Measurements from ENCODE around the gene PLCH1.

Gene PLCH1

DNA sequence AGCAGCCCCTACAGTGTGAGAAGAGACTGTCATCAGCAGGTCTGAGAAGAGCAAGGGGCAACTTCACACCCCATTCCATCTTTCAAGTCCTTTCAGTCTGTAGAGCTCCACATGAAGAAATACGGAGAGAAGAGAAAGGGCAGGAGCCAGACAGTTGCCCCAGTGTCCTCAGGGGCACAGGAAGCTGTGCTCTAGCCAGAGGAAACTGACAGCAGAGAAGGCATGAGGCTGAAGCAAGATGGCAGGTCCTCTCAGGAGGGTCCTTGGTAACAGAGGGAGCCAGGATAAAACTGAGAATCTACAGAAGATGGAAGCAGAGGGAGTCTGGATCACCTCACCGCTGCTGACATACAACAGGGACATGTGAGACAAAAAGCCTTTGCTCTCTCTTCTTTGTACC, 47.3 kb downstream of the PLCH1 start:
- TF ChIP-seq, protein P1, sequence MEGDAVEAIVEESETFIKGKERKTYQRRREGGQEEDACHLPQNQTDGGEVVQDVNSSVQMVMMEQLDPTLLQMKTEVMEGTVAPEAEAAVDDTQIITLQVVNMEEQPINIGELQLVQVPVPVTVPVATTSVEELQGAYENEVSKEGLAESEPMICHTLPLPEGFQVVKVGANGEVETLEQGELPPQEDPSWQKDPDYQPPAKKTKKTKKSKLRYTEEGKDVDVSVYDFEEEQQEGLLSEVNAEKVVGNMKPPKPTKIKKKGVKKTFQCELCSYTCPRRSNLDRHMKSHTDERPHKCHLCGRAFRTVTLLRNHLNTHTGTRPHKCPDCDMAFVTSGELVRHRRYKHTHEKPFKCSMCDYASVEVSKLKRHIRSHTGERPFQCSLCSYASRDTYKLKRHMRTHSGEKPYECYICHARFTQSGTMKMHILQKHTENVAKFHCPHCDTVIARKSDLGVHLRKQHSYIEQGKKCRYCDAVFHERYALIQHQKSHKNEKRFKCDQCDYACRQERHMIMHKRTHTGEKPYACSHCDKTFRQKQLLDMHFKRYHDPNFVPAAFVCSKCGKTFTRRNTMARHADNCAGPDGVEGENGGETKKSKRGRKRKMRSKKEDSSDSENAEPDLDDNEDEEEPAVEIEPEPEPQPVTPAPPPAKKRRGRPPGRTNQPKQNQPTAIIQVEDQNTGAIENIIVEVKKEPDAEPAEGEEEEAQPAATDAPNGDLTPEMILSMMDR (IDR thresholded peaks at IDR 0.05; ENCODE audit: low read depth, low read length, missing control alignments): no peak
- no peak overlapping the region for H3K4me3 ChIP-seq (replicated peaks; ENCODE audit: low read depth, low read length)
- no peak for DNase-seq (ENCODE audit: extremely low read depth, low read depth)

DNA sequence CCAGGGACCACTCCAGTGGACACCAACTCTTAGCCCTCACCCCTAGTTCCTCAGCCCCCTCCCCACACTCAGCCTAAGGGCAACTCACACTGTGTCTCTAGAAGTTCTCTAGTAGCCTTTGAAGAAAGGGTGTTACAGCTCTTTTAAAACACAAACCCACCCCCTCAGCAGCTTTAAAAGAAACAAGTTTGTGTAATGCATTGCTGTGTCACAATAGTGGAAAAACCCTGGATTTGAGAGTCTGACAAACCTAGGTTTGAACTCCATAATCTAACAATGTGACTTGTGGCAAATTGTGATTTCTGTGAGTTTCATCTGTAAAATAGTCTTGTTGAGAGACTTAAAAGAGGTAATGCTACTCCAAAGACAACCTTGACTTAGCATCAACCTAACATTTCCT, 54.0 kb downstream of the PLCH1 start:
- no peak for DNase-seq (ENCODE audit: extremely low read depth, low read depth)
- TF ChIP-seq, protein P1 (IDR thresholded peaks at IDR 0.05; ENCODE audit: low read depth, low read length, missing control alignments): no peak
- no peak overlapping the region for H3K4me3 ChIP-seq (replicated peaks; ENCODE audit: low read depth, low read length)

DNA sequence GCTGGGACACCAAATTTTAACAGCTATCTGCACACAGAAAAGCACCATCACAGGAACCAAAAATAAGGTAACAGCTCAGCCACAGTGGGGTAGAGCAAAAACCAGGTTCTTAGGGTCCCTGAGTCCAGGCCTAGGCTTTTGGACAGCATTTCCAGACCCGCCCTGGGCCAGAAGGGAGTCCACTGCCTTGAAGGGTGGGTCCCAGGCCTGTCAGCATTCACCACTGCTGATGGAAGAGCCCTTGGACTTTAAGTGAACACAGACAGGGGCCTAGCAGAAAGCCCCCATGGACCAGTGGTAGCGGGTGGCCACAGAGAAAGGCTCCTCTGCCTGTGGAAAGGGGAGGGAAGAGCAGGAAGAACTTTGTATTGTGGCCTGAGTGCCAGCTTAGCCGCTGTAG, 56.4 kb downstream of the PLCH1 start:
- TF ChIP-seq, protein P1 (IDR thresholded peaks at IDR 0.05; ENCODE audit: low read depth, low read length, missing control alignments): no peak
- DNase-seq (ENCODE audit: extremely low read depth, low read depth): no peak
- no peak overlapping the region for H3K4me3 ChIP-seq (replicated peaks; ENCODE audit: low read depth, low read length)

DNA sequence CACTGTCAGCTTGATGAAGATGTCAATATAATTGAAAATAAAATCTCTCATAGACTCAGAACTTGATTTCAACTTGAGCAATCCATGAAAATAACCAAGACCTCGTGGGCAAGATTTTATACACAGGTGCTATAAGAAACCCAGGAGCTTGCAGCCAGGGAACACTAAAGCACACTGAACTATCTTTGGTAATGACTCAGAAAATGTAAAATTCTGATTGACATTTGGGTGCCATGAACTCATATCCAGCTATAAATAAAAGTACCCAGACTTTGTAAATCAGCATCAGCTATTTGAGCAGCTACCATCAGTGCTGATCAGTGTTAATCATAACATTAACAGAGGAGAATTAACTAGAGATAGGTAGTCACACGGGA, 61.5 kb downstream of the PLCH1 start:
- DNase-seq (ENCODE audit: extremely low read depth, low read depth): no peak
- TF ChIP-seq, protein P1 (IDR thresholded peaks at IDR 0.05; ENCODE audit: low read depth, low read length, missing control alignments): no peak
- H3K4me3 ChIP-seq (replicated peaks; ENCODE audit: low read depth, low read length): no peak overlapping the region

DNA sequence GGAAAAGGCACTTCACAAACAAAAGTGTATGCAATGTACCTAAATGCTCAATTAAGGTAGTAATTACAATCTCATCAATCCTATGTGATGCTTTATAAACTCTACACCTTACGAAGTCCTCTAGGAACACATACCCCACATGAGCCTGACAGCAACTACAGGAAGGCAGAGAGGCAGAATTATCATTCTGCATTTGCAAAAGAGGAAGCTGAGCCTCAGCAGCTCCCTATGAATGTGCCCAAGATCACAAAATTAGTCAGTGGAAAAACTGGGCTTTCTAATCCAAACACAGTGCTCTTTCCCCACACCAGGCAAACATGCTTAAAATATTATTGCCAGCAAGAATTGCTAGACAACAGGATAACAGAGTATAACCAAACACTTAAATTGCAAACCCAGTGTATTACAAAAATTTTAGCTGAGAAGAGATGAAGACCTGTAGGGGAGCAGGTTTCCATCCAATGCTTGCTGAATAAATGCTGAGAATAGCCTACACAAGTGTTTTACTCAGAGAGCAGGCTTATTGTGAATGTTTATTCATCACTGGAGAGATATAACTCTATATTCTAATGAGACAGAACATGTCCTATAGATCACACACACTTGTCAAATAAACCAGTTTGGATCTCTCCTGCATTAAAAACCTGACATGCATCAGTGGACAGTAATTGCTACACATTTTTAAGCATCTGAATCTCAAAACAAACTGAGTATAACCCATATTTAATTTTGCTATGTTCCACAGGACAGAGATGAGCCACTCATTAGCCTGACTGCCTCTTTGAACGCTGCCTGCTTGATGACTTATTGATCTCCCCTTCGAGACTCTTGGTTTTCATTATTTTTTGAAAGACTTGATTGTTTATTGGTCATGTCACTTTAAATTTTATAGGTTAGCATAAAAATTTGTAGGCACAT, 62.2 kb downstream of the PLCH1 start:
- no peak for DNase-seq (ENCODE audit: extremely low read depth, low read depth)
- TF ChIP-seq, protein P1 (IDR thresholded peaks at IDR 0.05; ENCODE audit: low read depth, low read length, missing control alignments): no peak
- H3K4me3 ChIP-seq (replicated peaks; ENCODE audit: low read depth, low read length): no peak overlapping the region

DNA sequence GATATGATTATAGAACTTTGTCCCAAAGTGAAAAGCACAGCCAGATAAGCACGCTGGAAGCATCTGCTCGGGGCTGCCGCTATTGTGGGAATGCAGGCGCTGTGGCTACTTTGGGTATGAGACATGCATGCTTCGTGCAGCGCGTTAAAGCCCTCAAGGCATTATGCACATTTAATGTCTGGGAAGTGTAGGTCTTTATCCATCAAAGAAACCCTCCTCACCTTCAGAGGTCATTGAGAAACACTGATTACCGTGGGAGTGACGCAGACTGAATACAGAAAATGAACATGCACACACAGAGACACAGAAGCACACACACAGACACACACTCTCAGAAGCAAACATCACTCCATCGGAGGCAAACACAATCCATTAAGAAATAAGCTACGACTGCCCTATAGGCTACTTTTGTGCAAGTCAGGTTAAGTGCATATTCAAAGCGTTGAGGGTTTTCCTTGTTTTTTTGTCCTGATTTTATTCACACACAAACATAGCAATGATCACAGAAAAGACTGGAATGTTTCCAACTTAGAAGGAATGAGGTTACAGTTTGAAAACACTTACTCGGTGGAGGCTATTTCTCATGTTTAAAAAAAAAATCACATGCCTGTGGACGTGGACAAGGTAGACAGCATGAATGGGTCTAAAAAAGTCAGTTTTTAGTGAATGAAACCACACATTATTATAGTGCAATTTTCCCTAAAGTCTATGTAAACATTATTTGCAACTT, 68.5 kb downstream of the PLCH1 start:
- DNase-seq (ENCODE audit: extremely low read depth, low read depth): peak; percentile 17
- TF ChIP-seq, protein P1 (IDR thresholded peaks at IDR 0.05; ENCODE audit: low read depth, low read length, missing control alignments): no peak
- peak overlapping the region; percentile 9; the same call in 1 of the 2 replicates for H3K4me3 ChIP-seq (replicated peaks; ENCODE audit: low read depth, low read length)

Measured in HFF-Myc (cell line).